K562 (cell line): ENCODE results near the gene KRTAP10-6. TPM values are rescaled to one million over a fixed set of nuclear protein-coding genes. Genes with fewer than 3 reads are reported as not detected.
A peak's percentile ranks its signal among the peaks of the same experiment; 100 is the strongest.

Source experiments
- ATAC-seq: fragments of 200-7000 bp; cut with Tn5 transposase; 3 replicates; pipeline ENCODE4 v1.9.1; 2020; ENCODE audit warnings: moderate library complexity
- BruUV-seq: library from RNA; stranded (reverse); fragments of 400-500 nt; replicated peaks from 2 replicates; lab custom pipeline; 2021; lab: Mats Ljungman, UMichigan
- CTCF ChIA-PET: fragments of 300-600 bp; formaldehyde crosslinking; extraction: SDS; loops from one replicate; lab custom pipeline; 2021; ENCODE audit warnings: low intra/inter-chr PET ratio; lab: Yijun Ruan, JAX
- POLR2A ChIA-PET: fragments of 300-600, 350-650 bp; sonication (Branson Sonifier 250); formaldehyde crosslinking; extraction: SDS; loops from one replicate; lab custom pipeline; 2021; ENCODE audit warnings: antibody characterized with exemption, inconsistent platforms; lab: Yijun Ruan, JAX
- DNase-seq, 4 experiments: peaks; one replicate each; pipeline versions ENCODE4 v3.0.0 to v3.0.0-alpha.2; 2011 to 2018; ENCODE audit warnings: low spot score in 3 of 4, mixed read lengths in 3 of 4; ENCODE audit errors: extremely low read depth in 1 of 4
- FAIRE-seq: peaks from 2 replicates; lab custom pipeline; 2011; peaks lifted over from hg19 to GRCh38; lab: Jason Lieb, UNC
- H2AFZ ChIP-seq: 2 replicates; pipeline ENCODE4 v1.6.0; 2011; ENCODE audit warnings: low read depth, low read length, control low read depth, inconsistent platforms
- H3K27ac ChIP-seq: fragments of 200-600 bp; 3 replicates; pipeline ENCODE4 v1.8.0; 2011; ENCODE audit warnings: low read depth, mild to moderate bottlenecking, control low read depth, inconsistent platforms, low read length, moderate library complexity, mixed read lengths; ENCODE audit errors: extremely low read depth
- H3K27me3 ChIP-seq, 2 experiments: fragments of 300-600 bp in 1 of 2; 2 replicates in 1 of 2; 3 replicates in 1 of 2; pipeline versions ENCODE4 v1.6.0 to v1.8.0; 2011; ENCODE audit warnings: inconsistent platforms in 2 of 2, low read length in 2 of 2, mild to moderate bottlenecking in 1 of 2, mixed read lengths in 1 of 2, moderate library complexity in 1 of 2; ENCODE audit not compliant: control insufficient read depth in 2 of 2, insufficient read depth in 2 of 2
- H3K36me3 ChIP-seq: fragments of 300-600 bp; 3 replicates; pipeline ENCODE4 v1.8.0; 2011; ENCODE audit warnings: mild to moderate bottlenecking, low read length, inconsistent platforms; ENCODE audit not compliant: control insufficient read depth, insufficient read depth
- H3K4me1 ChIP-seq, 2 experiments: fragments of 200-600 bp in 1 of 2; replicated peaks in 1 of 2; 2 replicates in 1 of 2; 3 replicates in 1 of 2; pipeline versions ENCODE4 v1.5.1 to v1.8.0; 2011; ENCODE audit warnings: inconsistent platforms in 2 of 2, low read length in 2 of 2, mild to moderate bottlenecking in 1 of 2, mixed read lengths in 1 of 2, moderate library complexity in 1 of 2; ENCODE audit not compliant: control insufficient read depth in 2 of 2, insufficient read depth in 2 of 2
- H3K4me2 ChIP-seq: 2 replicates; pipeline ENCODE4 v1.6.1; 2011; ENCODE audit warnings: low read length, control low read depth, inconsistent platforms, mixed read lengths; ENCODE audit not compliant: insufficient read depth
- H3K4me3 ChIP-seq: fragments of 200-600 bp; sonication (generic), shearing (Covaris generic); 2 replicates; pipeline ENCODE4 v1.5.1; 2016; ENCODE audit warnings: control low read depth, inconsistent platforms
- H3K79me2 ChIP-seq: fragments of 200-600 bp; 3 replicates; pipeline ENCODE4 v1.8.0; 2011; ENCODE audit warnings: low read length, inconsistent platforms; ENCODE audit not compliant: control insufficient read depth, insufficient read depth
- H3K9ac ChIP-seq, 2 experiments: 2 replicates each; pipeline versions ENCODE4 v1.6.0 to v1.6.1; 2011; ENCODE audit warnings: low read depth in 2 of 2, low read length in 2 of 2, control low read depth in 1 of 2, inconsistent platforms in 1 of 2, mild to moderate bottlenecking in 1 of 2, mixed read lengths in 1 of 2; ENCODE audit not compliant: insufficient read depth in 1 of 2
- H3K9me1 ChIP-seq: one replicate; pipeline ENCODE4 v1.6.0; 2011; ENCODE audit warnings: inconsistent platforms, mild to moderate bottlenecking, low read length, moderate library complexity; ENCODE audit not compliant: control insufficient read depth, insufficient read depth
- H3K9me3 ChIP-seq: replicated peaks from 2 replicates; pipeline ENCODE4 v1.5.1; 2011; ENCODE audit warnings: low read depth, low read length, inconsistent platforms; ENCODE audit not compliant: control insufficient read depth, insufficient read depth
- H4K20me1 ChIP-seq: replicated peaks from 2 replicates; pipeline ENCODE4 v1.6.1; 2011; ENCODE audit warnings: low read length, inconsistent platforms, mixed read lengths; ENCODE audit not compliant: control insufficient read depth, insufficient read depth
- ILF3 ChIP-seq: fragments of 450-650 bp; IDR thresholded peaks from 2 replicates; pipeline ENCODE4 v1.6.1; 2018; ENCODE audit warnings: antibody characterized with exemption, mild to moderate bottlenecking, moderate library complexity, borderline replicate concordance
- L3MBTL2 ChIP-seq: fragments of 450-650 bp; IDR thresholded peaks from 2 replicates; pipeline ENCODE4 v1.6.1; 2016; ENCODE audit warnings: mild to moderate bottlenecking, moderate library complexity
- PCBP2 ChIP-seq: fragments of 200-400 bp; formaldehyde crosslinking; IDR thresholded peaks from 2 replicates; pipeline ENCODE4 v1.6.1; 2018; ENCODE audit warnings: low read length, low read depth, mild to moderate bottlenecking, moderate library complexity; ENCODE audit not compliant: poor library complexity, severe bottlenecking
- SIN3A ChIP-seq, 2 experiments: fragments of 150-350 bp in 1 of 2; IDR thresholded peaks; 2 replicates each; pipeline ENCODE4 v1.6.1; 2011 to 2016; ENCODE audit warnings: borderline replicate concordance in 2 of 2, low read depth in 2 of 2, low read length in 2 of 2, mild to moderate bottlenecking in 2 of 2, moderate library complexity in 2 of 2; ENCODE audit not compliant: control insufficient read depth in 1 of 2
- ZNF644 ChIP-seq: fragments of 200-800 bp; sonication (Bioruptor generic); IDR thresholded peaks from 2 replicates; pipeline ENCODE4 v1.6.1; 2016; ENCODE audit warnings: low read depth, missing genetic modification characterization, missing compliant biosample characterization
- WGBS: fragments of 100-300 bp; shearing (Covaris generic); methylation state at CpG from one replicate; pipeline ENCODE4 v1.1.6; 2016; ENCODE audit warnings: low coverage, mixed read lengths; ENCODE audit not compliant: insufficient coverage; ENCODE audit errors: missing lambda C conversion rate; 5-methylcytosine and 5-hydroxymethylcytosine counted together
- in situ Hi-C: fragments of 300-500 bp; cut with MboI; formaldehyde crosslinking; loops from 4 replicates; pipeline ENCODE4 v1.15.0; 2018; ENCODE audit warnings: inconsistent platforms, mixed read lengths
- intact Hi-C: fragments of 100-400 bp; cut with micrococcal nuclease; formaldehyde crosslinking; loops from 2 replicates; pipeline ENCODE4 v1.14.2; 2022
- polyA plus RNA-seq, 8 experiments: library from polyadenylated mRNA; depleted of rRNA in 4 of 8; stranded (reverse) in 5 of 8; unstranded in 3 of 8; fragments of >200 nt; fragmentation: Nextera tagmentation in 2 of 8; fragmentation: Illumina TruSeq in 1 of 8; extraction: Ambion mirVana in 2 of 8; extraction: Trizol in 1 of 8; gene quantifications; 2 replicates each; pipeline versions ENCODE4 v1.2.1 to v1.2.3, GENCODE V29; 2011 to 2014; ENCODE audit warnings: inconsistent platforms in 1 of 8, missing spikeins in 1 of 8
- total RNA-seq, 7 experiments: library from RNA; depleted of rRNA in 6 of 7; stranded (reverse); fragments of >200 nt in 6 of 7; fragmentation: Illumina TruSeq in 2 of 7; extraction: Trizol in 2 of 7; gene quantifications; 2 replicates each; pipeline versions ENCODE4 v1.2.1 to v1.2.3, GENCODE V29; 2011 to 2021; ENCODE audit warnings: low replicate concordance in 1 of 7
- TF ChIP-seq, protein P1 (sequence below), 2 experiments: fragments of 250-450 bp in 1 of 2; fragments of 450-650 bp in 1 of 2; sonication (Bioruptor Pico) in 1 of 2; IDR thresholded peaks; 2 replicates each; pipeline versions ENCODE4 v1.6.1 to v1.8.0; 2016 to 2021; ENCODE audit warnings: mild to moderate bottlenecking in 2 of 2, moderate library complexity in 2 of 2, missing compliant biosample characterization in 1 of 2, missing genetic modification characterization in 1 of 2
- TF ChIP-seq, protein P2 (sequence below), 3 experiments: IDR thresholded peaks in 2 of 3; conservative IDR thresholded peaks in 1 of 3; 2 replicates each; pipeline ENCODE4 v1.5.1; 2011 to 2012; ENCODE audit warnings: low read length in 3 of 3, mild to moderate bottlenecking in 3 of 3, control low read depth in 2 of 3, improper control_type of control experiment in 1 of 3, inconsistent platforms in 1 of 3, low read depth in 1 of 3, mixed read lengths in 1 of 3, moderate library complexity in 1 of 3; ENCODE audit not compliant: insufficient read depth in 2 of 3
- TF ChIP-seq, protein P3 (sequence below): sonication (generic); formaldehyde crosslinking; IDR thresholded peaks from 2 replicates; pipeline ENCODE4 v1.9.0; 2022; ENCODE audit warnings: mild to moderate bottlenecking, missing genetic modification reagents

The KRTAP10-6 gene
- total and polyA plus RNA-seq, 9 of the 15 experiments (the other 6 are each of a cell fraction or from before 2014, with no cell fraction given), result not detected

DNA sequence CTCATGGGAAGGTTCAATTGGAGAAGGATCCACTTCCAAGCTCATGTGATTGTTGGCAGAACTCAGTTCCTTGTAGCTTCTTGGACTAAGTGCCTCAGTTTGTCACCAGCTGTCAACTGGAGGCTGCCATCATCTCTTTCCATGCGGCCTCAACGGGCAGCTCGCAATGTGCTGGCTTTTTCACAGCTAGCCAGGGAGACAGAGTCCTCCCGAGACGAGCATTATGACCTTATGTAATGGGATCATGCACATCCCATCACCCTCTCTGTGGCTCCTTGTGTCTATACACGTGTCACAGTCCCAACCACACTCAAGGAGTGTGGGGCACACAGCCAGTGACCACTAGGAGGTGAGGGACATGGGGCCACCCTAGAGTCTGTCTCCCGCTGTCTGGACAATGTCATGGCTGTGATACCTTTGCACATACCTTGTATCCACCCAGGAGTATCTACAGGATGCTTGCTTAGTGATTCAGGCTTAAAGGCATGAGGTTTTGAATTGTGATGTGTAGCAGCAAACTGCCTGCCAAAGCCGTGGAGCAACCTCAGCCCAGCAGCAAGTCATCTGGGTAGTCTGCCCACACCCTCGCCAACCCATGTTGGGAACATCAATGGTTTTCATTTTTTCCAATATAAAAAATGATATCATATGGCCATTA, 3.9 kb upstream of the KRTAP10-6 start:
- DNase-seq (no peak), ATAC-seq (peak; percentile 16), FAIRE-seq (no peak)
- H2AFZ ChIP-seq, result peak overlapping the region; percentile 28; the same call in 1 of the 2 replicates
- BruUV-seq, result no TSS peak
- intact Hi-C loops (no loop called here), in situ Hi-C loops (no loop called here)
- H3K9ac ChIP-seq, result no peak overlapping the region
- H3K4me3 ChIP-seq, result no peak overlapping the region
- no peaks in the 10 kb centered on the region for H3K36me3 ChIP-seq
- no peaks in the 10 kb centered on the region; the same call in 1 of the 2 replicates for H3K9me3 ChIP-seq
- ChIA-PET POLR2A (interaction anchor here (1.0 kb wide), 1 partner anchor 14 kb away, joined by 3 read pairs; no protein-coding TSS in a partner anchor), CTCF (no interaction called here)
- H3K4me2 ChIP-seq, result no peak overlapping the region
- no peaks in the 10 kb centered on the region for H4K20me1 ChIP-seq
- H3K4me1 ChIP-seq, result peaks cover 24 to 29% of the 10 kb centered on the region in 2 experiments
- no peaks in the 10 kb centered on the region for H3K9me1 ChIP-seq
- peaks cover 5 to 30% of the 10 kb centered on the region in 2 experiments; a peak in 4 of 5 replicates for H3K27me3 ChIP-seq
- H3K79me2 ChIP-seq, result no peaks in the 10 kb centered on the region
- no peak overlapping the region for H3K27ac ChIP-seq
- 4% methylated on average over 9 of the region's 9 CpGs for WGBS
- TF ChIP-seq PCBP2 (no peak), ZNF644 (tag) (no peak), SIN3A (IDR thresholded peaks at IDR 0.05; ENCODE audit: borderline replicate concordance in 2 of 2, control insufficient read depth in 1 of 2, low read depth in 2 of 2, low read length in 2 of 2) (no peak), L3MBTL2 (peak; percentile 21; the same call in 1 of the 2 replicates), ILF3 (no peak)
- TF ChIP-seq, protein P1, sequence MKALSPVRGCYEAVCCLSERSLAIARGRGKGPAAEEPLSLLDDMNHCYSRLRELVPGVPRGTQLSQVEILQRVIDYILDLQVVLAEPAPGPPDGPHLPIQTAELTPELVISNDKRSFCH (CRISPR knock-in tag; IDR thresholded peaks at IDR 0.05), result no peak
- TF ChIP-seq, protein P1 (tag; IDR thresholded peaks at IDR 0.05), result peak; percentile 42; the same call in 1 of the 2 replicates
- TF ChIP-seq, protein P2, sequence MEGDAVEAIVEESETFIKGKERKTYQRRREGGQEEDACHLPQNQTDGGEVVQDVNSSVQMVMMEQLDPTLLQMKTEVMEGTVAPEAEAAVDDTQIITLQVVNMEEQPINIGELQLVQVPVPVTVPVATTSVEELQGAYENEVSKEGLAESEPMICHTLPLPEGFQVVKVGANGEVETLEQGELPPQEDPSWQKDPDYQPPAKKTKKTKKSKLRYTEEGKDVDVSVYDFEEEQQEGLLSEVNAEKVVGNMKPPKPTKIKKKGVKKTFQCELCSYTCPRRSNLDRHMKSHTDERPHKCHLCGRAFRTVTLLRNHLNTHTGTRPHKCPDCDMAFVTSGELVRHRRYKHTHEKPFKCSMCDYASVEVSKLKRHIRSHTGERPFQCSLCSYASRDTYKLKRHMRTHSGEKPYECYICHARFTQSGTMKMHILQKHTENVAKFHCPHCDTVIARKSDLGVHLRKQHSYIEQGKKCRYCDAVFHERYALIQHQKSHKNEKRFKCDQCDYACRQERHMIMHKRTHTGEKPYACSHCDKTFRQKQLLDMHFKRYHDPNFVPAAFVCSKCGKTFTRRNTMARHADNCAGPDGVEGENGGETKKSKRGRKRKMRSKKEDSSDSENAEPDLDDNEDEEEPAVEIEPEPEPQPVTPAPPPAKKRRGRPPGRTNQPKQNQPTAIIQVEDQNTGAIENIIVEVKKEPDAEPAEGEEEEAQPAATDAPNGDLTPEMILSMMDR (IDR thresholded peaks at IDR 0.05 in 2 of 3, conservative IDR thresholded peaks at IDR 0.05 in 1 of 3; ENCODE audit: insufficient read depth in 2 of 3, low read depth in 1 of 3, low read length in 3 of 3), result 0 out of 6 replicates have a peak, but pooled peaks of 1 of the 3 experiments have one; percentile 7
- TF ChIP-seq, protein P3, sequence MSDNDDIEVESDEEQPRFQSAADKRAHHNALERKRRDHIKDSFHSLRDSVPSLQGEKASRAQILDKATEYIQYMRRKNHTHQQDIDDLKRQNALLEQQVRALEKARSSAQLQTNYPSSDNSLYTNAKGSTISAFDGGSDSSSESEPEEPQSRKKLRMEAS, result peak; percentile 28; the same call in 1 of the 2 replicates
